HCEC 1CT (cell line): ENCODE measurements around the gene GHDC.
"Not testable (repeated sequence)": the region's sequence is repeated elsewhere in the genome, so short reads cannot be mapped to it uniquely, and the experiment has no call there.

Source experiments
- DNase-seq: peaks from one replicate; pipeline ENCODE4 v3.0.0-alpha.2; 2017

GHDC gene

GRCh38 chr17:42202159-42202558, 7.9 kb upstream of the GHDC start:
- no peak for DNase-seq

- no peak for DNase-seq
These were observed 7.1 kb upstream of the GHDC start for GRCh38 chr17:42201458-42201772.

- no peak for DNase-seq
These were observed 6.6 kb upstream of the GHDC start for GRCh38 chr17:42200706-42201457.

- DNase-seq: no peak
These were observed 5.2 kb upstream of the GHDC start for GRCh38 chr17:42199416-42200011.

- no peak for DNase-seq
These were observed 4.6 kb upstream of the GHDC start for GRCh38 chr17:42198897-42199296.

- no peak for DNase-seq
These were observed 3.4 kb upstream of the GHDC start for GRCh38 chr17:42197564-42198156.

GRCh38 chr17:42193216-42193968, 902 bp downstream of the GHDC start:
- DNase-seq: no peak

- no peak for DNase-seq
These were observed 1.8 kb downstream of the GHDC start for GRCh38 chr17:42192189-42193126.

- no peak for DNase-seq
These were observed 3.1 kb downstream of the GHDC start for GRCh38 chr17:42191275-42191608.

GRCh38 chr17:42190491-42191274, 3.6 kb downstream of the GHDC start:
- no peak for DNase-seq

GRCh38 chr17:42189651-42189965, 4.7 kb downstream of the GHDC start:
- DNase-seq: no peak

- DNase-seq: no peak
These were observed 5.3 kb downstream of the GHDC start for GRCh38 chr17:42188749-42189650.

GRCh38 chr17:42187833-42188232, 6.5 kb downstream of the GHDC start:
- no peak for DNase-seq

- DNase-seq: not testable (repeated sequence)
These were observed 8.1 kb downstream of the GHDC start for GRCh38 chr17:42186191-42186590.

GRCh38 chr17:42185621-42185930, 8.7 kb downstream of the GHDC start:
- DNase-seq: no peak

GRCh38 chr17:42184713-42185620, 9.3 kb downstream of the GHDC start, which contains the start of gene HCRT:
Gene HCRT (minus strand): TSS chr17:42185452. CDS start chr17:42185365, 87 bp downstream.
- DNase-seq: no peak

GRCh38 chr17:42183741-42184711, 10.3 kb downstream of the GHDC start:
- DNase-seq: peak; percentile 63

GRCh38 chr17:42182927-42183734, 11.2 kb downstream of the GHDC start:
- peak; percentile 41 for DNase-seq
